Fibroblast of villous mesenchyme (primary cell): ENCODE data around the gene PIK3CB. TPM values are rescaled to one million over a fixed set of nuclear protein-coding genes. Genes with fewer than 3 reads are reported as not detected.
"Not testable (repeated sequence)": the region's sequence is repeated elsewhere in the genome, so short reads cannot be mapped to it uniquely, and the experiment has no call there.

ENCODE experiments used
- DNase-seq: peaks from one replicate; pipeline ENCODE4 v3.0.0-alpha.2; 2010; ENCODE audit warnings: low read depth
- H3K4me3 ChIP-seq: 2 replicates; pipeline ENCODE4 v1.5.1; 2011; ENCODE audit warnings: low read depth, mild to moderate bottlenecking, low read length
- total RNA-seq: library from RNA; depleted of rRNA; stranded (reverse); fragments of >200 nt; gene quantifications from 2 replicates; pipeline ENCODE4 v1.2.3, GENCODE V29; 2012
- TF ChIP-seq, protein P1 (sequence below): IDR thresholded peaks from 2 replicates; pipeline ENCODE4 v1.5.1; 2012; ENCODE audit warnings: low read depth, mild to moderate bottlenecking, low read length; ENCODE audit not compliant: insufficient read depth

Gene PIK3CB
- total RNA-seq, 1 donor, result 9.9 TPM

DNA sequence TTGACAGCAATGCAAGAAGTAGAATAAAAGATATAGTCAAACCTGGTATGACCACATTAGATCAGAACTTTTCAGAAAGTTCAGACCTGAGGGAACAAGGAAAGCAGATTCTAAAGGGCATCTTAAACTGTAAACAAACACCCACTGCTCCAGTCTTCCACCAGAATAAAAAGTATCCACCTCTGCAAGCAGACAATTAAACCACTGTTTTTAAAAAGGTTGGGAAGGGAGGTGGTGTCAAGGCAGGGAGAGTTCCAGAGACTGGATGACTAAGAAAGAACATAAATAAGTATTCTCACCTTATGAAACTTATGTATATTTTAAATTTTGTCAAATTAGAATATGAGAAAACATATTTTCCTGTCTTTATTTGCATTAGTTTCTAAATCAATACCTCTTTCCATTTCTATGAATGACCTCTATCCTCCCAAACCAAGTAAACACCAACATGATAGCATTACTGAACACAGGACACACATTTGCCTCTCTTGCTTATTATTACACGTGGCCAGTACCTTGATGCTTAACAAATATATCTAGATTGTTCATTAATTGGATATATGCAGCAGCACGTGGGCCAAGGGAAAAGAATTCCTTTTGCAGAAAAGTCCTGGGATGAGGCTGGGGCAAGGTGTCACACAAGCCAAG, 31.6 kb downstream of the PIK3CB start:
- TF ChIP-seq, protein P1, sequence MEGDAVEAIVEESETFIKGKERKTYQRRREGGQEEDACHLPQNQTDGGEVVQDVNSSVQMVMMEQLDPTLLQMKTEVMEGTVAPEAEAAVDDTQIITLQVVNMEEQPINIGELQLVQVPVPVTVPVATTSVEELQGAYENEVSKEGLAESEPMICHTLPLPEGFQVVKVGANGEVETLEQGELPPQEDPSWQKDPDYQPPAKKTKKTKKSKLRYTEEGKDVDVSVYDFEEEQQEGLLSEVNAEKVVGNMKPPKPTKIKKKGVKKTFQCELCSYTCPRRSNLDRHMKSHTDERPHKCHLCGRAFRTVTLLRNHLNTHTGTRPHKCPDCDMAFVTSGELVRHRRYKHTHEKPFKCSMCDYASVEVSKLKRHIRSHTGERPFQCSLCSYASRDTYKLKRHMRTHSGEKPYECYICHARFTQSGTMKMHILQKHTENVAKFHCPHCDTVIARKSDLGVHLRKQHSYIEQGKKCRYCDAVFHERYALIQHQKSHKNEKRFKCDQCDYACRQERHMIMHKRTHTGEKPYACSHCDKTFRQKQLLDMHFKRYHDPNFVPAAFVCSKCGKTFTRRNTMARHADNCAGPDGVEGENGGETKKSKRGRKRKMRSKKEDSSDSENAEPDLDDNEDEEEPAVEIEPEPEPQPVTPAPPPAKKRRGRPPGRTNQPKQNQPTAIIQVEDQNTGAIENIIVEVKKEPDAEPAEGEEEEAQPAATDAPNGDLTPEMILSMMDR, result no peak
- no peak overlapping the region for H3K4me3 ChIP-seq
- DNase-seq, result no peak

DNA sequence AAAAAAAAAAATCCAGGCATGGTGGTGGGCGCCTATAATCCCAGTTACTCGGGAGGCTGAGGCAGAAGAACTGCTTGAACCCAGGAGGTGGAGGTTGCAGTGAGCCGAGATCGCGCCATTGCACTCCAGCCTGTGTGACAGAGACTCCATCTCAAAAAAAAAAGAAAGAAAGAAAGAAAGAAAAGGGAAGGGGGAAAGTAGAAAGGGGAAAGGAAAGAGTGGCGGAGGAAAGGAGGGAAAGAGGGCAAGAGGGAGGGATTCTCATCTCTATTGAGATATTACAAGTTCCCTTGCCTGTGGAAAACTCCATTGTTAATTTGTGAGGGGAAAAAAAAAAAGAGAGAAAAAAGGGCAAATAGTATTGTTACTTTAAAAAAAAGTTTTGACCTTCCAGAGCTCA, 32.5 kb downstream of the PIK3CB start:
- not testable (repeated sequence) for H3K4me3 ChIP-seq, DNase-seq

DNA sequence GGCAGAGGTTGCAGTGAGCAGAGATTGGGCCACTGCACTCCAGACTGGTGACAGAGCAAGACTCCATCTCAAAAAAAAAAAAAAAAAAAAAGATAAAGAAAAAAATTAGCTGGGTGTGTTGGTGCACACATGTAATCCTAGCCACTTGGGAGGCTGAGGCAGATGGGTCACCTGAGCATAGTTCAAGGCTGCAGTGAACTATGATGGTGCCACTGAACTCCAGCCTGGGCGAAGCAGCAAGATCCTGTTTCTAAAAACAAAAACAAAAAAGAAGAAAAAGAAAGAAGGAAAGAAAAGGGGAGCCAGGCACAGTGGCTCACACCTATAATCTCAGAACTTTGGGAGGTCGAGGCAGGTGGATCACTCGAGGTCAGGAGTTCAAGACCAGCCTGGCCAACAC, 32.9 kb downstream of the PIK3CB start:
- TF ChIP-seq, protein P1, result no peak
- no peak for DNase-seq
- no peak overlapping the region for H3K4me3 ChIP-seq

DNA sequence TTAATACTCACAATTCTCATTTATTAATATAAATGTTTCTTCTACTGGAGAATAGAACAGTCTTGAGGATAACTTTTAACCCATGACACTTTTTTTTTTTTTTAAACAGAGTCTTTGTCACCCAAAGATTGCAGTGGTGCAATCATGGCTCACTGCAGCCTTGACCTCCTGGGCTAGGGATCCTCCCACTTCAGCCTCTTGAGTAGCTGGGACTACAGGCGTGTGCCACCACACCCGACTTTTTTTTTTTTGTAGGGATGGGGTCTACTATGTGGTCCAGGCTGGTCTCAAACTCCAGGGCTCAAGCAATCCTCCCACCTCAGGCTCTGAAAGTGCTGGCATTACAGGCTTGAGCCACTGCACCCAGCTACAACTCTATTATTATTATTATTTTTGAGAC, 34.5 kb downstream of the PIK3CB start:
- TF ChIP-seq, protein P1, result no peak
- DNase-seq, result no peak
- no peak overlapping the region for H3K4me3 ChIP-seq

DNA sequence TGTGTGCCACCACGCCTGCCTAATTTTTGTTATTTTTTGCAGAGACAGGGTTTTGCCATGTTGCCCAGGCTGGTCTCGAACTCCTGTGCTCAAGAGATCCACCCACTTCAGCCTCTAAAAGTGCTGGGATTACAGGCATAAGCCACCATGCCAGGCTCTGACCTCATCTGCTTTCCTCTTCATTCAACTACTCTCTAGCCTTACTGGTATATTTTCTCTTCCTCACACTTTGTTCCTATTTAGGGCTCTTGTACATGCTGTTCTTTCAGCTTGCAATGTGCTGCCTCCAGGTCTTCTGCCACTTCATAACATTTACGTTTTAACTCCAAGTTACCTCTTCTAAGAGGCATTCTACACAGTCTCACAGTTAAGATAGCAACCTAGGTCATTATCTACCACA, 34.9 kb downstream of the PIK3CB start:
- H3K4me3 ChIP-seq, result no peak overlapping the region
- TF ChIP-seq, protein P1, result no peak
- DNase-seq, result no peak

DNA sequence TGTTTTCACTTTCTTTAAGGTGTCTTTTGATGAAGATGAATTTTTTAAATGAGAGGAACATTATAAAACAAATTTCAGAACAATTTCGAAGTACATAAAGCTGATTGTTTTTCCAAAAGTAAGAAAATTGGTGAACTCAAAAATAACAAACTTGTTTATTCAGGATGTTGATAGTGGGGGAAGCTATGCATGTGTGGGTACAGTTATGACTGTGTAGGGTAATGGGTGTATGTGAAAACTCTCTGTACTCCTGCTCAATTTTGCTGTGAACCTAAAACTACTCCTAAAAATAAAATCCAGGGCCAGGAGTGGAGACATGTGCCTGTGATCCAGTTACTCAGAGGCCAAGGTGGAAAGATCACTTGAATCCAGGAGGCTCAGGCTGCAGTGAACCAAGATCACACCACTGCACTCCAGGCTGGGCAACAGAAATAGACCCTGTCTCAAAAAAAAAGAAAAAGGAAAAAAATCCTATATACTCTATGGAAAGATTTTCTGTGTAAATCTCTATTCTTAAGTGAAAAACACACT, 37.2 kb downstream of the PIK3CB start:
- TF ChIP-seq, protein P1, result no peak
- DNase-seq, result no peak
- H3K4me3 ChIP-seq, result no peak overlapping the region

DNA sequence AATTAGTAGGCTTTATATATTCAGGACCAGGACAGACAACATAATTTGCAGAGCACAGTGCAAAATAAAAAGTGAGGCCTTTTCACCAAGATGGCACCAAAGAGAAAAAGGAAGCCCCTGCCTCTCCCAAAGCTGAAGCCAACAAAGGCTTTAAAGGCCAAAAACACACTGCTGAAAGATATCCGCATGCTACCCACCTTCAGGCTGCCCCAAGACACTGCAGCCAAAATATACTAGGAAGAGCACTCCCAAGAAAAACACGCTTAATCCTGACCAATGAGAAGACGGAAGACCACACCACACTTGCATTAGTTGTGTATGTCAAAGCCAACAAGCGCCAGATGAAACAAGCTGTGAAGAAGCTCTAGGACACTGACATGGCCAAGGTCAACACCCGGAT, 38.0 kb downstream of the PIK3CB start:
- TF ChIP-seq, protein P1, result no peak
- no peak overlapping the region for H3K4me3 ChIP-seq
- no peak for DNase-seq
